ENCODE measurements around the gene PTPN4. TPM values are rescaled to one million over a fixed set of nuclear protein-coding genes. Genes with fewer than 3 reads are reported as not detected.

PTPN4 gene
- total RNA-seq, 1 experiment from 2014 or later, result 80.5 TPM

GRCh38 chr2:119771331-119771730 lies 11.6 kb downstream of the PTPN4 start:
- H3K27ac Mint-ChIP-seq, result no peak overlapping the region; a peak in 2 of 7 replicates
- no peaks in the 10 kb centered on the region for H3K27me3 Mint-ChIP-seq (ENCODE audit: low read depth)
- Histone ChIP-seq H3K27me3 (ENCODE audit: insufficient read depth, low read length) (no peaks in the 10 kb centered on the region), H3K23me2 (ENCODE audit: insufficient read length, low read depth, low read length, poor library complexity, severe bottlenecking) (no peaks in the 10 kb centered on the region), H2BK5ac (ENCODE audit: insufficient read length, low read length) (no peak overlapping the region), H2BK120ac (ENCODE audit: low read depth, low read length, poor library complexity, severe bottlenecking) (no peak overlapping the region), H3K27ac (ENCODE audit: insufficient read length, low read depth, low read length) (no peak overlapping the region), H2BK12ac (ENCODE audit: insufficient read length, low read depth, low read length) (no peak overlapping the region), H4K91ac (ENCODE audit: insufficient read length, low read depth, low read length) (no peak overlapping the region), H3K4ac (ENCODE audit: low read depth, low read length) (no peak overlapping the region), H3K79me1 (ENCODE audit: insufficient read depth, low read depth, low read length, poor library complexity, severe bottlenecking) (peaks cover 6% of the 10 kb centered on the region), H3K4me2 (ENCODE audit: insufficient read depth, insufficient read length, low read length) (no peak overlapping the region), H2BK20ac (ENCODE audit: low read depth, low read length, poor library complexity, severe bottlenecking) (no peak overlapping the region), H2AK5ac (ENCODE audit: insufficient read length, low read length) (no peak overlapping the region), H3K18ac (ENCODE audit: insufficient read length, low read depth, low read length) (no peak overlapping the region), H3K79me2 (ENCODE audit: insufficient read depth, low read length) (peaks cover 43% of the 10 kb centered on the region; the same call in 1 of the 2 replicates), H3K9me3 (ENCODE audit: control insufficient read depth, low read depth, low read length) (no peaks in the 10 kb centered on the region), H2BK15ac (ENCODE audit: low read depth, low read length) (no peak overlapping the region), H3K23ac (ENCODE audit: insufficient read length, low read depth, low read length) (no peak overlapping the region), H3K56ac (ENCODE audit: insufficient read length, low read depth, low read length) (no peak overlapping the region), H3K9ac (ENCODE audit: extremely low read depth, insufficient read length, low read length) (no peak overlapping the region), H3T11ph (ENCODE audit: low read length) (no peak overlapping the region), H2AFZ (ENCODE audit: low read length) (no peak overlapping the region), H4K8ac (replicated peaks; ENCODE audit: insufficient read length, low read depth, low read length) (no peak overlapping the region), H3K4me1 (ENCODE audit: insufficient read depth, low read length) (peaks cover 4% of the 10 kb centered on the region; the same call in 1 of the 2 replicates), H4K5ac (ENCODE audit: insufficient read length, low read depth, low read length) (no peak overlapping the region), H3K14ac (ENCODE audit: insufficient read depth, low read length) (no peak overlapping the region), H4K20me1 (ENCODE audit: control insufficient read depth, insufficient read depth, insufficient read length) (no peaks in the 10 kb centered on the region)
- H3K4me1 Mint-ChIP-seq, result peaks cover 14 to 22% of the 10 kb centered on the region in 2 experiments
- H3K4me3 Mint-ChIP-seq, result no peak overlapping the region
- no peak for DNase-seq
- no CpG with 5 or more reads among the region's 2 CpGs for WGBS (ENCODE audit: extremely low coverage, insufficient read length, low lambda C conversion rate)
- H3K36me3 Mint-ChIP-seq (ENCODE audit: insufficient read depth in 1 of 3, low read depth in 3 of 3), result peaks cover 0 to 4% (median 0%) of the 10 kb centered on the region in 3 experiments; a peak in 3 of 7 replicates
- H3K9me3 Mint-ChIP-seq, result no peaks in the 10 kb centered on the region
- no peak for TF ChIP-seq CTCF (conservative IDR thresholded peaks at IDR 0.05)
